SU-DHL-6 (cell line): ENCODE results near the gene NAV1.

ENCODE experiments used
- H2AFZ ChIP-seq: fragments of 200-600 bp; sonication (generic); 2 replicates; pipeline ENCODE4 v1.6.1; 2014; ENCODE audit warnings: low read depth, mild to moderate bottlenecking, moderate library complexity, mixed read lengths, antibody characterized with exemption, low read length; ENCODE audit not compliant: severe bottlenecking
- H3F3A ChIP-seq: fragments of 200-600 bp; shearing (Covaris generic); 2 replicates; pipeline ENCODE4 v1.6.0; 2016; ENCODE audit warnings: antibody characterized with exemption, mild to moderate bottlenecking; ENCODE audit not compliant: insufficient read depth
- H3K27ac ChIP-seq: fragments of 200-600 bp; sonication (generic); 2 replicates; pipeline ENCODE4 v1.5.1; 2016; ENCODE audit warnings: low read depth, mild to moderate bottlenecking, low read length, moderate library complexity, mixed read lengths
- H3K27me3 ChIP-seq: fragments of 200-600 bp; sonication (generic), shearing (Covaris generic); 2 replicates; pipeline ENCODE4 v1.6.0; 2014; ENCODE audit warnings: mild to moderate bottlenecking, low read length
- H3K36me3 ChIP-seq: fragments of 200-600 bp; sonication (generic); 2 replicates; pipeline ENCODE4 v1.6.1; 2014; ENCODE audit warnings: mild to moderate bottlenecking, low read length, mixed read lengths
- H3K4me2 ChIP-seq: fragments of 300-600, 200-600 bp; shearing (Covaris generic), sonication (generic); 2 replicates; pipeline ENCODE4 v1.6.0; 2014; ENCODE audit warnings: low read length, low read depth, mild to moderate bottlenecking; ENCODE audit not compliant: poor library complexity, severe bottlenecking
- H3K4me3 ChIP-seq: fragments of 200-600 bp; sonication (generic); 2 replicates; pipeline ENCODE4 v1.5.1; 2014; ENCODE audit warnings: antibody characterized with exemption, low read length, mild to moderate bottlenecking, mixed read lengths; ENCODE audit not compliant: insufficient read depth, poor library complexity, severe bottlenecking
- H3K79me2 ChIP-seq: fragments of 200-600 bp; sonication (generic); 2 replicates; pipeline ENCODE4 v1.6.1; 2014; ENCODE audit warnings: mild to moderate bottlenecking, low read length, moderate library complexity; ENCODE audit not compliant: insufficient read depth
- H3K9ac ChIP-seq: fragments of 200-600 bp; sonication (generic); 2 replicates; pipeline ENCODE4 v1.7.0; 2014; ENCODE audit warnings: mild to moderate bottlenecking, low read length
- H3K9me2 ChIP-seq: fragments of 200-600 bp; sonication (generic); replicated peaks from 2 replicates; pipeline ENCODE4 v1.6.1; 2014; ENCODE audit warnings: low read length; ENCODE audit not compliant: insufficient read depth
- H3K9me3 ChIP-seq: fragments of 200-600 bp; sonication (generic); 2 replicates; pipeline ENCODE4 v1.6.1; 2014; ENCODE audit warnings: low read length, mixed read lengths; ENCODE audit not compliant: insufficient read depth
- H4K20me1 ChIP-seq: fragments of 200-600 bp; sonication (generic); 2 replicates; pipeline ENCODE4 v1.6.1; 2014; ENCODE audit warnings: low read depth, mild to moderate bottlenecking, antibody characterized with exemption, low read length, moderate library complexity, mixed read lengths
- CTCF ChIP-seq: fragments of 200-600 bp; sonication (generic); IDR thresholded peaks from one replicate; pipeline ENCODE4 v1.5.1; 2017; ENCODE audit warnings: antibody characterized with exemption, mild to moderate bottlenecking, low read length, moderate library complexity; ENCODE audit not compliant: insufficient read depth, poor library complexity, severe bottlenecking
- EZH2phosphoT487 ChIP-seq: fragments of 200-600 bp; sonication (generic), shearing (Covaris generic); conservative IDR thresholded peaks from 2 replicates; pipeline ENCODE4 v1.6.1; 2018; ENCODE audit warnings: mild to moderate bottlenecking, antibody characterized with exemption, low read length, moderate library complexity, mixed read lengths

Gene NAV1

GRCh38 chr1:201584471-201585092 is 45.7 kb downstream of the NAV1 start:
- TF ChIP-seq CTCF (no peak), EZH2phosphoT487 (no peak)
- Histone ChIP-seq H3K27ac (no peak overlapping the region), H3K4me2 (no peak overlapping the region)

GRCh38 chr1:201585093-201585483 is 46.2 kb downstream of the NAV1 start:
- Histone ChIP-seq H2AFZ (no peak overlapping the region), H3F3A (no peaks in the 10 kb centered on the region), H3K36me3 (no peaks in the 10 kb centered on the region), H3K27me3 (no peaks in the 10 kb centered on the region), H3K9me3 (no peaks in the 10 kb centered on the region), H3K9ac (no peak overlapping the region), H4K20me1 (no peaks in the 10 kb centered on the region), H3K79me2 (no peaks in the 10 kb centered on the region), H3K4me3 (no peak overlapping the region), H3K27ac (no peak overlapping the region), H3K9me2 (no peaks in the 10 kb centered on the region), H3K4me2 (no peak overlapping the region)
- TF ChIP-seq EZH2phosphoT487 (no peak), CTCF (no peak)

More at GRCh38 chr1:201584471-201585092, 45.7 kb downstream of the NAV1 start:
- Histone ChIP-seq H3F3A (no peaks in the 10 kb centered on the region), H3K79me2 (no peaks in the 10 kb centered on the region), H3K9ac (no peak overlapping the region), H3K9me2 (no peaks in the 10 kb centered on the region), H3K27me3 (no peaks in the 10 kb centered on the region), H4K20me1 (no peaks in the 10 kb centered on the region), H3K36me3 (no peaks in the 10 kb centered on the region), H3K9me3 (no peaks in the 10 kb centered on the region), H3K4me3 (no peak overlapping the region), H2AFZ (no peak overlapping the region)

GRCh38 chr1:201585901-201586300 is 47.0 kb downstream of the NAV1 start:
- Histone ChIP-seq H3K9ac (no peak overlapping the region), H3K36me3 (no peaks in the 10 kb centered on the region), H3K4me2 (no peak overlapping the region), H3F3A (no peaks in the 10 kb centered on the region), H3K9me3 (no peaks in the 10 kb centered on the region), H3K4me3 (no peak overlapping the region), H3K79me2 (no peaks in the 10 kb centered on the region), H2AFZ (no peak overlapping the region), H3K27me3 (no peaks in the 10 kb centered on the region), H3K9me2 (no peaks in the 10 kb centered on the region), H4K20me1 (no peaks in the 10 kb centered on the region), H3K27ac (no peak overlapping the region)
- TF ChIP-seq CTCF (no peak), EZH2phosphoT487 (no peak)
